H4 (cell line): ENCODE data around the gene SKIC8. TPM values are rescaled to one million over a fixed set of nuclear protein-coding genes. Genes with fewer than 3 reads are reported as not detected.

Experiments
- DNase-seq: peaks from one replicate; pipeline ENCODE4 v3.0.0-alpha.2; 2015; ENCODE audit warnings: low spot score
- total RNA-seq: library from RNA; depleted of rRNA; stranded (reverse); fragments of >200 nt; shearing (Covaris generic); gene quantifications from 2 replicates; pipeline ENCODE4 v1.2.3, GENCODE V29; 2014

Gene SKIC8
- total RNA-seq, 1 experiment from 2014 or later, result 115 TPM

- no peak for DNase-seq
Measured at GRCh38 chr15:78292219-78292618, 7.2 kb downstream of the SKIC8 start.

DNA sequence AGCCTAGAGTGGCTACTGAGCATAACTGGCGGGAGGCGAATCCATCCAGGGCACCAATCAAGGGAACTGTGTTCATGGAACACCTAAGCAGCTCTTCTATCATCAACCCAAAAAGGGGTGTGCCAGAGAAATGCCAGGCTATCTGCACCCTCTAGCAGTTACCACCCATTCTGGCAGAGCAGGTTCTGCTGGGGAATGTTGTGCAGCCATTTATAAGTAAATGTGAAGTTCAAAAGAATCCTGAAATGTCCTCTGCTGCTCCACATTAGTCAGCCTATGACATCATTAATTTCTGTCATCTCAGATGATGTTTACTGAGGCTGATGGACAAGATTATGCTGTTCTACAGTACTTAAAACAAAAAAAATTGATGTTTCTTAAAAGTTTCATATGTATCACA is 7.7 kb downstream of the SKIC8 start:
- DNase-seq, result no peak

- no peak for DNase-seq
Measured at GRCh38 chr15:78291052-78291451, 8.4 kb downstream of the SKIC8 start.

GRCh38 chr15:78290222-78290621 is 9.2 kb downstream of the SKIC8 start:
- DNase-seq, result no peak

DNA sequence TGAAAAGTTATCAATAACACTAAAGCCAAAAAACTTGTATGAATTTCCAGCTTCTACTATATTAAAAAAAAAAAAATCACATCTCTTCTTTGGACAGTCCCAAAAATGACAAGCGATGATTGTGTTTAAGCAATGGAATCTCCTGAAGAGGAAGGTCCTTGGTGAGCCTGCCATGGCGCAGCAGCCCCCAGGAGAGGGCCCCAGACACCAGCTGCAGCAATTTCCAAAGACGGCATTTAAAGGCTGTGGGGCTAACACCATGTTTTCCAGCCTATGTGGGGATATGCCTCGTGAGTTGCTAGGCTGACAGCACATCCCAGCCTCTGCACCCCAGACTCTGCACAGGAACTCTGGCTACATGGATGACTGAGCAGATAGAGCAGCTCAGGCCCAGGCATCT is 14.7 kb downstream of the SKIC8 start:
- no peak for DNase-seq

- DNase-seq, result no peak
Measured at GRCh38 chr15:78282324-78282723, 17.1 kb downstream of the SKIC8 start.

GRCh38 chr15:78280319-78281072 is 18.9 kb downstream of the SKIC8 start:
- no peak for DNase-seq

GRCh38 chr15:78276064-78276943 is 23.1 kb downstream of the SKIC8 start:
- no peak for DNase-seq

- no peak for DNase-seq
Measured at GRCh38 chr15:78274994-78275393, 24.4 kb downstream of the SKIC8 start.

DNA sequence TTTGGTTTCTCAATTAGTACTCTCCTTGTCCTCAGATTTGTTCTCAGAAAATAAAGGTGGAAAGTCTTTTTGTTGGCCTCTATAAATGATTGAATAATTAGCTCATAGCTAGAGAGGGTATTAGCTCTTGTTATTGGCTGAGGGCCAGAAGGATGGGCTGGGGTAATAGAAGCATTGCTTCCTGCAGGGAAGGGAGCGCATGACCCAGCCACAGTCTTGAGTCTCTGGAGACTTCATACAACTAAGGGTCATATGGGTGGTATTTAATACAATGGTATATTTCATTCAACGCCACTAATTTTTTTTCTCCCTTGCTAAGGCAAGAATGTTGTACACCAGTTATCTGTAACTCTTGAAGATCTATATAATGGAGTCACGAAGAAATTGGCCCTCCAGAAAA is 26.6 kb downstream of the SKIC8 start:
- no peak for DNase-seq

GRCh38 chr15:78272316-78272715 is 27.1 kb downstream of the SKIC8 start:
- no peak for DNase-seq

- no peak for DNase-seq
Measured at GRCh38 chr15:78266806-78267205, 32.6 kb downstream of the SKIC8 start.

DNA sequence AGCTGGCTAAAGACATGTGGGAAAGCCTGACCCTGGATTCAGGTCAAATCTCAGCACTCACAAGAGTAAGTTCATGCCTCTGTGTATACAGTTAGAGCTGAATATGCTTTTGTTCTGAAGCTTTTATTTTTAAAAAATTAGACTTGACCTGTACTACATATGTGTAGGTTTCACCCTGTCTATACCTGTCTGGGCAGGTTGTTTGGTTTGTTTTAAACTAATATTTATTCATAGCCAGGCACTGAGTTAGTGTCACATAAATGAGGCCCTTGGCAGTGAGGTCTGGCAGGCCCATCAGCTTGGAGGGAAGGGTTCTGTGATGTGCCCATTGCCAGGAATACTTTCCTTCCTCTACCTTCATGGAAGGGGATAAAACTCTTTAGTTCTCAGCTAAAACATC is 33.2 kb downstream of the SKIC8 start:
- DNase-seq, result no peak

DNA sequence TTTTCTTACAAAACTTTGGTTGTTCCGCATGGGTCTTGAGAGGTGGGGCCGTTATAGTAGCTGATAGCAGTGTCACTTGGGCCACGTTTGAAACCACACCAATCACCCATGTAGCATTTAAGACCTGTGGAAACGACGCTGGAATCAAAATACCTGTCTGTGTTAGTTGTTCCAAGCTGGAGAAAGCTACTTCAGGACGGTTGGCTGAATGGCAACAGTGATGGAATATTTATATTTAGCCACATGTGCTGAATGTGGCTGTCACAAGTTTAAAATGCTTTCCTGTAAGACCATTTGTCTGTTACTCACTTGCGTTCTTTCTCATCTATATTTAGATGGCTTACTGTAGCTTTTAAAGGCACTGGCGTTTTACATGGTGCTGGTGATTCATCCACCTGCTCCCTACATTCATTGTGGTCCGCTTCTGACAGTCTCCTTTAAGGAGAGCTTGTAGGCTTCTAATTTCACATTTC is 33.6 kb downstream of the SKIC8 start:
- no peak for DNase-seq

DNA sequence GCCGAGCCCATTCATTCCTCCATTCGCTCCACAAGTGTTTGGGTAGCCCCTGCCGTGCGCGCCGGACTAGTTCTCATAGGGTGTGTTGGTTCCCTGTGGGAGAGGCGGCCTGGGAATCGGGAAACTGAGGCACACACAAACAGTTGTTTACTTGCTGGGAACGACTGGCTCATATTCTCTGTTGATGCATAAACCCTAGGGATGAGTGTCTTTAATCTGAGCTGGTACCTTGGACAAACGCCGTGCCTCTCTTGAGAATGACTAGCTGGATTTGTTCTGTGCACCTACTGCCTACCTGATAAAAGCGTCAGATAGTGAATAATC is 34.3 kb downstream of the SKIC8 start:
- DNase-seq, result no peak

GRCh38 chr15:78264304-78265136 is 34.9 kb downstream of the SKIC8 start, which contains the start of gene DNAJA4:
DNAJA4 (plus strand) TSS chr15:78264562; CDS start chr15:78264764, 202 bp downstream.
- no peak for DNase-seq

DNA sequence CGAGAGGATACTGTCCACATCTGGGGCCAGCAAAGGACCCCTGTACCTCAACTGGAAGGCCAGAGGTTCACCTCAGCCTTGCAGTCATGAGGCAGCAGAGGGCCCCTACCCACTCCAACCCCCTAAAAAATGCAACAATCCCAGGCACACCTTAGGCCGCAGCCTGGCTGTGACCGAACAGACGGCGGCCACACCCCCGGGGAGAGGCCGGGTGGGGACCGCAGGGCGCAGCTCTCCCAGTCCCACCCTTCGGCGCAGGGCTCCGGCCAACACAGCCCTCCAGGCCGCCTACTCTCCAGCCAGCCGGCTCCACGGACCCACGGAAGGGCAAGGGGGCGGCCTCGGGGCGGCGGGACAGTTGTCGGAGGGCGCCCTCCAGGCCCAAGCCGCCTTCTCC is 35.5 kb downstream of the SKIC8 start:
- no peak for DNase-seq

DNA sequence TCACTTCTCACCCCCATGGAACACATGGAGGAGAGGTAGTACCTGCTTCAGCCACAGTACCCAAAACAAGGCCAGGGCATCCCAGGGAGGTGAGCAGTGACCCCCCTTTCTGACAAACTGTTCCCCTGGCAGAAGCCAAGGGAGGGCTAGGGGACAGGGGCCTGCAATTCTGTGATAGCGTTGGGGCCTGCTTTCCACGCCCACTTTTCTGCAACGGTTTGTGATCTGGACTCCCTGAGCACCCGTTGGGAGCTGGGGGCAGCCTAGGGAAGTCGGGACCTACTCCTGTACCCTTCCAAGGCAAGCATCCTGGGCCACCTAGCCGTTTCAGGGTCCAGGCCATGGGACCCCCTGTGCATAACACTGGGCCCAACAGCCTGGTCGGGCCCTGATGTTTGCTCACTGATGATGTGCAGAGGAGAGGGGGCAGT is 36.0 kb downstream of the SKIC8 start:
- DNase-seq, result no peak

- DNase-seq, result no peak
Measured at GRCh38 chr15:78261062-78261461, 38.3 kb downstream of the SKIC8 start.

GRCh38 chr15:78260489-78260888 is 38.9 kb downstream of the SKIC8 start:
- no peak for DNase-seq

- peak; percentile 21 for DNase-seq
Measured at GRCh38 chr15:78259232-78259631, 40.2 kb downstream of the SKIC8 start.

DNA sequence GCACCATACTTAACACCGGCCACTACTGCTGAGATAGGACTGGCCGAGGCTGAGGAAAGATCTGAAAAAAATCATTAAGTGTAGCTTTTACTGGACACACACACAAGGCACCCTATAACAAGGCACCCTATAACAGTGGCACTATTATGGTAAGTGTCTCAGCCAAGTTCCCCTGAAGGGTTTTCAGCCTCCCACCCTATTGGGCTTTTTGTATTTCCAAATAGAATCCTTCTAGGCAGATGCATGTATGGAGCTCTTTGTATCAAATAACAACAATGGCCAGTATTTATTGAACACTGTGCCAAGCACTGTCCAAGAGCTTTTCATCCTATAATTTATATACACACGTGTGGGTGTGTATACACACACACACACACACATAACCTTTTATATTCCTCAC is 41.7 kb downstream of the SKIC8 start:
- DNase-seq, result no peak
